GM19238 (cell line): ENCODE measurements around the gene CNTN4.
"Not testable (repeated sequence)": the region's sequence is repeated elsewhere in the genome, so short reads cannot be mapped to it uniquely, and the experiment has no call there.

Experiments
- DNase-seq: peaks from one replicate; pipeline ENCODE4 v3.0.0; 2011; ENCODE audit warnings: low spot score; ENCODE audit not compliant: insufficient read length

The CNTN4 gene

DNA sequence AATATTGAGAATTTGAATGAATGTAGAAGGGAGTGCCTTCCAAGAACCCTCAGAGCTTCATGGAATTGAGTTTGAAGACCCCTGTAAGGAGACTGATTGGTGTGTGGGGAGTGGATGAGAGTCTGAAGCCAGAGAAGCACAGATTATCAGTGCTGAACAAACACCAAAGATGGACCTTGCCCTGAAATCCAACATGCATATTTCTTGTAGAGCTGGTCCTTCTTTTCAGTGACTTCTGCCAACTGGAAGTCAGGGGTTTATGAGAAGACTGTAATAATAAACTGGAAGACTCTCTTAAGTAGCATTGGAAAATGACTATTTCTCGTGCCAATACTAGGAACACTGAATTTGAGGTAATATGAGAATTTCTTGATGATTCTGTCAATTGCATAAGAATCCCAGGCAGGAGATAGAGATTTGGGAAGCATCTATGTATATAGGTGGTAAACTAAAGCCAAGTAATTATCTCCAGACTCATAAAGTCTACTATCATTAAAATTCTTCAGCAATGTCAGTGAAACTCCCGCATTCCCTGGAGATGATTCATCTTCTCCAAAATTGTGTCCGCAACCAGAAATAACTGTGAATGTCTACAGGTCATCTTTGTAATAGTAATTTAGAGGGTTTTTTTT, 797.8 kb downstream of the CNTN4 start:
- DNase-seq: no peak

DNA sequence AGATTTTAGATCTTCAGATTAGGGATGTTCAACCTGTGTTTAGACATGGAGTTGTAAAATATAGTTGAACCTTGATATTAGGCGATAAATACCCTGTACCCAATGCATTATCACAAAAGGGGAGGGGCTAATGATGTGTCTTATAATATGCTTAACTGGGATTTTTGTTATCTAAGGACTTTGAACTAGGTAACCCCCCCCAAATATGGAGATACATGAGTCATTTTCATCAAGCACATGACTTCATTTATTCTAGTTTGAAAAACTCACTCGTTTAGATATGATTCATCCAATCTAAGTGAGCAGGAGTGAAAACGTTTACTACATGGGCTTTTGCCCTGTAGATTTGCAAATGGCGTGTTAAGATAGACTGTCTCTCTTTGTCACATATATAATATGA, 799.2 kb downstream of the CNTN4 start:
- DNase-seq: no peak

DNA sequence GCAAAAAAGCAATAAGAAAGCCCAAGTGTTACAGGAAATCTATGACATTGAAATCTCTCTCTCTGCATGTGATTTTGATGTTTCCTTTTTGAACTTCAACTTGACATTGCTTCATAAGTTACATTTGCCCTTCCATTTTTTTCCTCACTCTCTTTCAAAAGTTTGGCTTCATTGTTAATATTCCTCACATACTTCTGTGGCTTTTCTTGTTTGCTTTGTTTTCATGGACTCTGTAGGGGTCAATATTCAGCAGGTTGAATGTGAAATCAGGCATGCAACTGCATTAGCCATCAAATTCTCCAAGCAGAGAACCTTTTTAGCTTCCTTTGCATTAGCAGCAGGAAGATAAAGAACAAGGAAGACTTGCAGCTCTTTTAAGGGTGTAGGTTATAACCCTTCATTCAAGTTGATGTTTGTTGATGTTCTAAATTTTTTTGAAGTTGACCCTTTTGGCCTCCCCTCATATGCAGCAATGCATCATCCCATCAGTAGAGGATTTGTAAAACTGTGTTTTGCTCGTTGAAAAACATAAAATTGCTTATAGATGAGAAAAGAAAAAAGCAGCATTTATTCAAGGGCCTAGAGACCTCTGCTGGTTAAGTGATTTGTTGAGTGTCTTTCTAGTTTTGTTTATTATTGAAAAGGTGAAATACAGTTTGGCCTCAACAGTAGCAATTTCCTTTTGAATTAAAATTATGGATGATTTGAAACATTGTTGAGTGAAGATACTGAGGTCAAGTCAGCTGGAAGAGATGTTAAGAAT, 800.1 kb downstream of the CNTN4 start:
- no peak for DNase-seq

DNA sequence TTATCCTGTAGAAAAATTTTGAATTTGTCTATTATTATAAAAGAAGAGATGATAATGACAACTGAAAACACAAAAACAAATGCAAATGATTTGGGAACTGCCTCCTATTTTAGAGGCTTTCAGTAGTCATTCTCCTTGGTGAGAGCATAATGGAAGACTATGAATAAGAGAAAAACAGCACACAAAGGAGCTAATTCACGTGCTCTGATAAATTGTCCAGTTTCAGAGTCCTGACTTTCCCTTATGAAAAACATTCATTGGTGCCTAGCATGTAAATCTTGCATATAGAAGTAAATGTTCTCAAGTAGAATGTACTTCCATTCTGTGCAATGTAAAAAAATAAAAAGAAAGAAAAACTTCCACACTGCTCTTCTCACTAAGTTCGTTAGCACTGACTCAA, 805.4 kb downstream of the CNTN4 start:
- DNase-seq: no peak

DNA sequence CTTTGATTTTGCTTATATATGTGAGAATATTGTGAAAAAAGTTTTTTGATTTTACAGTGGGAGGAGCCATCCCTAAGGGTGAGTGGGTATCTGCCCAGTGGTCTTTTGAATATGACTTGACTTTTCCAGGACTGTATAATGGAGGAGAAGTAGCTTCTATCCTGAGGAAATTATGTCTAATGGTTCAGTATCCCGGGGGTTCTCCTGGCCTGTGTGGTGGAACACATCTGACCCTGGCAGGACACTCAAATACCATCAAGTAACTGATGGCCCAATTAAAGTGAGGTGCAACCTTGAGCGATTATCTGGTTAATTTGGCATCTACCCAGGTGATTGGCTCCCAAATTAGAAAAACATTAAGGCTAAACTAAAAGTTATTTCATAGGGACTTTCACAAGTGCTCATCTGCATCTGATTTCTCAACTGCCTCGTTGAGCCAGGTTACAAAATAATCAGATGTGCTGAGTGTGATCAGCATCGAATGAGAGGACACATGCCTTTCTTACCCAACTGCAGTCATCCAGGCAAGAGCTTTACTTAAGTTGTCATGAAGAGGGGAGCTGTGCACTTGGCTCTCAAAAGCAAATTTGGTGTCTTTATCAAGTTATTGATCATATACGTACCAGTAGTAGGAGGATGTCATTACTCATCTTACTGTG, 810.2 kb downstream of the CNTN4 start:
- DNase-seq: no peak

DNA sequence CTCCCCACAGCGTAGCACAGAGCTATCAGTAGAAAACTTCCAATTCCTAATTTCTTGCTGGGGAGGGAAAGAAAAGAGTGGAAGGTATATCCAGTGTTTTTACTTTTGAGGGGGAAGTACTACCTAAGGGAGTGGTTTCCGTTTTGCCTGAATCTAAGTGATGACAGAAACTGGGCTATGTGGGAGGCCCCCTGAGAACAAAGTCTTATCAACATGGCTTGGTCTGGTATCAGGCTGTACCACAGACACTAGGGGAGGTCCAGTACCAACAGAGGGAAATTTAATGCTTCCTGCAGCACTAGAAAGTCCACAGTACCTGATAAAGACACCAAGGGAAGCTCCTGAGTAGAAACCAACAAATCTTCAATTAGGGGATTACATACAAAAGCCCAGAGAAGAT, 812.3 kb downstream of the CNTN4 start:
- no peak for DNase-seq

DNA sequence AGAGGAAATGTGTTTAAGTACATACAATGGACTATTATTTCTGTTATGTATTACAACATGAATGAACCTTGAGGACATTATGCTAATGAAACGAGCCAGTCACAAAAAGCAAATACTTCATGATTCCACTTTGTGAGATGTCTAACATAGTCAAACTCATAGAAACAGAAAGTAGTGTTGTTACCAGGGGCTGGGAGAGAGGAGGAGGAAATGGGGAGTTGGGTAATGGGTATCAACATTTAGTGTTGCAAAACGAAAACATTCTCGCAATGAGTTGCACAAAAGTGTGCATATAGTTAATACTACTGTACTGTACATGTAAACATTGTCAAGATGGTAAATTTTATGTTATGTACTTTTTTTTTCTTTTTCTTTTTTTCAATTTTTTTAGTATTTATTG, 817.2 kb downstream of the CNTN4 start:
- no peak for DNase-seq

DNA sequence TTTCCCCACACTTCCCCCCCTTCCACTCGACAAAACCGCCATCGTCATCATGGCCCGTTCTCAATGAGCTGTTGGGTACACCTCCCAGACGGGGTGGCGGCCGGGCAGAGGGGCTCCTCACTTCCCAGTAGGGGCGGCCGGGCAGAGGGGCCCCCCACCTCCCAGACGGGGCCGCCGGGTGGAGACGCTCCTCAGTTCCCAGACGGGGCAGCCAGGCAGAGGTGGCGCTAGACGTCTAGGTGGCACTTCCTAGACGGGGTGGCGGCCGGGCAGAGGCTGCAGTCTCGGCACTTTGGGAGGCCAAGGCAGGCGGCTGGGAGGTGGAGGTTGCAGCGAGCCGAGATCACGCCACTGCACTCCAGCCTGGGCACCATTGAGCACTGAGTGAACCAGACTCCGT, 818.0 kb downstream of the CNTN4 start:
- DNase-seq: not testable (repeated sequence)

DNA sequence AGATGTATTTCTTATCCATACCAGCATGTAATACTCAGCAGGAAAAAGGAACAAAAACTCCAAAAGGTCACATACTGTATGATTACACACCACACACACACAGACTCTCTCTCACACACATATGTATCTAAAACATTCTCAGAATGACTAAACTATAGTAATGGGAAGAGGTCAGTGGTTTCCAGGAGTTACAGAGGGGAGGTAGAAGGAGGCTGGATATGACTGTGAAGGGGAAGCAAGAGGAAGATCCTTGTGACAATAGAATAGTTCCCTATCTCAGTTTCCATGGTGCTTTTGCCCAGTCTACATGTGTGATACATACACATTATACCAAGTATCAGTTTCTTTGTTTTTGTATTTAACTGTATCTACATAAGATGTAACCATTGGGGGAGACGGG, 821.4 kb downstream of the CNTN4 start:
- DNase-seq: no peak

DNA sequence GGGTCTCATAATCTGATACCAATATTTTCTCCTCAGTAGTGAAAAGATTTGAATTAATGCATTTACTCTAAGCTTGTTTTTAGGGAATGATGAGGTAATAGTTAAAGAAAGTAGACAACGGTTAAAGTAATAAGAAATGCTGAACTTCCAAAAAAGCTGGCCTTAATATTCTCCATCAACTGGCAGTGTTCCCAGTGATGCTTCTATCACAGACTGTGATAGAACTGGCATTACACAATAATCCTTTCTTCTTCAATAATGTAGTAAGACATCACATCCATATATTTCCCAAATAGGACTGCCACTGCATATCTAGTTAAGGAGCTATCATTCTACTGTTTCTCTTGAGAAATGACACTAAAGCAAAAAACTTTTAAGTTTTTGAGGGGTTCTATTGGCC, 822.8 kb downstream of the CNTN4 start:
- no peak for DNase-seq

DNA sequence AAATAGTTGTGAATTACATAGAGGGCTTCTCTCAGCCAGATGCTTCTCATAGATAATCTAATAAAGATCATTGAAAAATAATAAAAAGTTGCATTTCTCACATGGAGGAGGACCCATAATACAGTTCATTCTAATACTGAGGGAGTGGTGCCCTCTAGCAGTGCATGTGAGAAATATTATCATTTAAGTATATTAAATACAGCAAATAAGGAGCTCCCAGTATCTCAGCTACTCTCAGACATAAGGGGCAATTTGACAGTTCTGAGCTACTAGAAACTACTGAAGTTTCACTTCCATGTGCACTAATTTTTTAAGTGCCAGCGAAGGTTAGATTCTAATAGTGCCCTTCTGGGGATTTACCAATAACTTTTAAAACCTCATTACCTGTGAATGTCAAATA, 823.2 kb downstream of the CNTN4 start:
- DNase-seq: no peak

DNA sequence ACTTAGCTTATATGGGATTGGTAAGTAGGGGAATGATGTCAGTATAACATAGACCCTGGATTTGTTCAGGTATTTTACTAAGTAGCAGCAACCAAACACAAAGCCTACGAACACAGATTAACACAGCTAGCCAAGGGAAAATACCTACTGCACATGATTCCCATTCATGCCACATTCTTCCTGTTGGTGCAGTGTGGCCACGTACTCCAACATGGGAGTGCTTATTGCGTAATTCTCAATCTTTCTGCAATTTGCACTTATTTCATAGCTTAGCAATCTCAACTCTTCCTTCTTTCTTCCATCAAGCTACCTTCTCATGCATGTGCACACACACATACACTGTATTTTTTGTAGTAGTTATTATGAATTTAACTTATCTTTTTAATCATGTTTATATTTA, 824.7 kb downstream of the CNTN4 start:
- no peak for DNase-seq

DNA sequence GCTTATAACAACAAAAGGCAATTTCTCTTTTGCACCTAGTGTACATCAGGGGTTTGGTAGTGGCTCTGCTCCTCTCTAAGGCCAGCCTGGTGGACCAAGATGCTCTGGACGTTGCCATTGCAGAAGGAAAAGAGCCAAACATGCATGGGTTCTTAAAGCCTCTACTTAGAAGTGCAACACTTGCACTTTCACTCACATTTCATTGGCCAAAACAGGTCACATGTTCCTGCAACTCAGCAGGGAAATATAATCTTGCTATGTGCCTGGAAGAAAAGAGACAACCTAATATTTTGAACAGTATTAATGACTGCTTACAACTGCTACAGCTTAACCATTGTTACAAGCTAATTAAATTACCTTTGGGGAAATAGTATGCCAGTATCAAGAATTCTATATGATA, 828.6 kb downstream of the CNTN4 start:
- DNase-seq: no peak

DNA sequence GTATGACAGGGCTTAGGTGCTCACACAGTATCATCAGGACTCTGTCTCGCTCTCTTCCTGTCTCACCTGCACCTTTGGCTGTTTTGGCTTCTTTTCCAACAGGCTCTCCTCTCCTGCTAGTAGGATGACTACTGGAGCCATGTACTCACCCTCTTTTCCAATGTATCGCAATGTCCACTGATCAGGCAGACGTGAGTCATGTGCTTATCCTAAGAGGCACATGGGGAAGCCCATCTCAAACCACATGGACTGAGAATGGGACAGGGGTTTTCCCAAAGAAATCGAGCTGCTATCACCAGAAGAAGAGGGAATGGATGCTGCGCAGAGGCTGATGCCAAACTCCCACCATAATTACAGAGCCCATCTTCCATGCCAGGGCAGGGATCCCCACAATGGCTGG, 830.9 kb downstream of the CNTN4 start:
- DNase-seq: no peak

DNA sequence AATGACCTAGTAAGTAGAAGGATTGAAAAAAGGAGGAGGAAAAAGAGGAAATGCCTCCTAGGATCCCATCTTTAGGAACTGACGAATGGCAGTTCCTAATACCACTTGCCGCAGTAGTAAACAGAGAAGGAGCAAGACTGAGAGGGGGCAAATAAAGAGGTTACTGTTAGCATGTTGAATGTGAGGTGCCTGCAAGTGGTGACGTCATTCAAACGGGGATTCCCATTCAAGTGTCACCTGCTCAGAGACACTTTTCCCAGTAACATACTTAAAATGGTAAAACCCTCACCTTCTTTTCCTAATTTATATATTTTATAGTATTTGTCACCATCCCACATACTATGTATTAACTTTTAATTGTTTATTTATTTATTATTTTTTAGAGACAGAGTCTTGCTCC, 832.6 kb downstream of the CNTN4 start:
- DNase-seq: no peak

DNA sequence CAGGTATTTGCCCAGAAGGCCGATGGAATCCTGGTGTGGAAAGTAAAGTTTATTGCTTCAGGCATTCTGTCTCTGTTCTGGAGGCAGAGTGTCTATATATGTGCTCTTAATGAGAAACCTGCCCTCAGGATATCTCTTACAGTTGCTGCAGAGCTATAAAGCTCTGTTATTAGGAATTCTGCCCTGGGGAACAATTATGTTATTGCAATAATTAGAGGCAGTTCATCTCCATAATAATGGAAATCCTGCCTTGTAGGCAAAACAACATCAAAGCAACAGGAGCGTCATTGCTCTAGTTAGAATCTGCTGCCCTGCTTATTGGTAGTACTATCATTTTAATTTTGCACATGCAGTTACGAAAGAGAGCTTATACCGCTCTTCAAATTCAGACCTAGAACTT, 835.9 kb downstream of the CNTN4 start:
- no peak for DNase-seq

DNA sequence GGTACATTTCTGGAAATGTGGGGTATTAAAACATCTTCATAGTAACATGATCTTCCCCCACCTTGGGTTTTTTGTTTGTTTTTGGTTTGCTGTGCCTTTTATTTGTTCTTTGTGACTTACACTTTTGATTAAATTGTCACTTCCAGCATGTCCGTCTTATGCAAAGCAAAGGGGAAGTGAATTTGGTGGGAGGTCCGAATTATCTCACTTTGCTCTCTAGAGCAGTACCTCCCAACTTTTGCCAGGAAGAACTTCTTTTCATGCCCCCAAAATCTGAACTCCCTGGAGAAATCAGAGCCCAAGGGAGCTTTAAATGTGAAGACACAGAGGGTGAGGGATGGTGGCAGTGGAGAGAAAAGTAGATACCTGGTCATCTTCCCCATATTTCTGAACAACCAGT, 838.4 kb downstream of the CNTN4 start:
- DNase-seq: no peak

DNA sequence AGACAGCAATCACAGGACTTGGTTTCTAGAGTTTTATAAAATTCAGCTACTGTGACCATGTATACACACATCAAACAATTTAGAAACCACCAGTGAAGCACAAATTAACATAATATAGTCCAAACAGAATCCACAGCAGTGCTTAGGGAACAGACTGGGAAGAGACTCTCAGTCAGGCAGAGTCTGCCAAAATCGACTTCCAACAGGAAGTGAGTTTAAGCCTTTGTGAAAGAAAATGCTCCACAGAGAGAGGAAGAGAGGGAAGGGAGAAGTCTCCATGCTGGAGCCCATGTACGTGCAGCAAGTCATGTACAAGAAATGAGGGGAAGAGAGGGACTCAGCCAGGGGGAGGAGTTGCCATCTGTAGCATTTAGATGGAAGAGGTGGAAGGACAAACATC, 838.9 kb downstream of the CNTN4 start:
- DNase-seq: no peak

DNA sequence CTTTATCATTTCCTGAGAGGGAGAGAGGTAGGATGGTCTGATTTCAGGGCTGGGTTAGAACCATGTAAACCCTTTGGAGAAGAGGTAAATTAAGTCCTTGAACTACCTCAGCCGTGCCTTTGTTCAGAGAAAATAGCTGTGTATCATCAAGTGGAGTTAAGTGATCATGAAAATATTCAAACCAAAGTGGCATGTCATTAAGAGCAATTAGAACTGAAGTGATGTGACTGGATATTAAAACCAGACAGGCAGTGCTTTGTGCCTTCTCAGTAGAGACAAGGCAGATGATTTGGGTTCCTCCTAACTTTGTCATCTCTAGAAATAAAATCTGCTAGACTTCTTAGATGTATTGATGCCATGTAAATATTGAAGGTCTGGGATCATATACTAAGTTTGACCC, 840.0 kb downstream of the CNTN4 start:
- DNase-seq: no peak

DNA sequence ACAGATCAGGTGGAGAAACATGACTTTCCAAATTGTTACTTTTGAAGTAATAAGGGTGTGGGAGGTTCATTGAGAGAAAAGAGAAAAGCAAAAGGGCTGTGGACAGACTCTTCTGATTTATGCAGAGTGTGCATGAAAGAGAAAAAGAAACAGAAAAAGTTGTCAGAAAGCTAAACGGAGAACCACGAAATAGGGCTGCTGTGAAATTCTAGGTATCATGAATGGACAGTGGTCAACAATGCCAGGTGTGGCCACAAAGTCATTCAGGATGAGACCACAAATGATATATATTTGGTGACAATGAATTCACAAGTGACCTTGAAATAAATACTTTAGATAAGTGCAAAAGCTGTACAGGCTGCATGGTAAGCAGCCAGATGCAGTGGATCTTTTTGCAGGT, 841.4 kb downstream of the CNTN4 start:
- no peak for DNase-seq

DNA sequence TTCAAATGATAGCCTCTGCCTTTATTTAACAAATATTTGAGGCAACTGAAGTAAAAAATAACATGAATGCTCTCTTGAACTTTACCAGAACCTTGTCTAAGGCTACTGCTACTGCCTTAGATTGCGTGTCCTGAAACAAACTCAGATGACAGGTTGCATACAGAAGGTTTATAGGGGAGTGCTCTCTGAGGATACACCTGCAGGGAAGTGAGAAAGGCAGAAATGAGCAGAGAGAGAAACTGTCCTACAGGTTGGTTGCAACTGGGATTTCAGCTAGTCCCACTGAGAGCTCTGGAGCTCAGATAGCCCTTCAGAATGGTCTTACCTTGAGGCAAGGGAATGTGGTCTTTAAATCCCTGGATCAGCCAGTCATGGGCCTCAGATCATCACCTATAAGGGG, 846.0 kb downstream of the CNTN4 start:
- peak; percentile 7 for DNase-seq

DNA sequence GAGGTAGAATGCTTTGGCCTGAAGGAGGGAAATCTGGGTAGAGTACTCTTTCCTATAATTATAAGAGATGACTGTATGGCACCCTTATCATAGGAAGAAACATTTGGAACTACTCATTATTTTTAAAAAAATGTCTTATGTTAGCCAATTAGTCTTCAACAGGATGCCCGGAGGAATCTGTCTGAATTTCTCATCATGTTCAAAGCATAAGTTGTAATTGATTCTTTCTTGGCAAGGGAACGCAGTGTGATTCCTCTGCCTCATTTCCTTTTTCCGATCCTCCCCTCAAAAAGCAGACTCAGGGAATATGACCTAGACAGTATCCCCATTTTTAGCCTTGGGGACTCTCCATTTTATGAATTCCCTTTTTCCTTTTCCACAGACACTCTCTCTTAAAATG, 846.5 kb downstream of the CNTN4 start:
- no peak for DNase-seq

DNA sequence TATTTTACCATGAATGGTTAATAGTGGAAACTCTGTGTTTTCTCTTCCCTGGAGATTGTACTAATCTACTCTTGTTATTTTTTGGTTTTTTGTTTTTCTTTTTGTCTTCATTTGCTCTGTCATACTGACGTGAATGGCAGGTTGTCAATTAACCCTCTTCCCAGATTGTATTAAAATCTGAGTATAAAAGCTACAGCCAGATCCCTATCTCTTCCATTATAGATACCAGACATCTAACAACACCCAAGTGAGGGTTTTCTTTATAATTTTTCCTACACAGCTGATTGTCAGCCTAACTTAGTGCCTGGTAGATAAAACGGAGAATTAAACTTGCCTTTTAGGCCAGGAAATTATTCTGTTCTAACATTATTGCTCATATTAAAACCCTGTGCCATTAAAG, 848.9 kb downstream of the CNTN4 start:
- DNase-seq: no peak
